HG03354 (cell line): Measurements from ENCODE around the gene PPP1R36.
"Not testable (repeated sequence)": the region's sequence is repeated elsewhere in the genome, so short reads cannot be mapped to it uniquely, and the experiment has no call there.

ENCODE experiments used
- ATAC-seq: cut with Tn5 transposase; IDR thresholded peaks from one replicate; pipeline ENCODE4 v1.9.1; 2021; ENCODE audit warnings: mild to moderate bottlenecking; ENCODE audit not compliant: unreplicated experiment, poor library complexity, severe bottlenecking

Gene PPP1R36

GRCh38 chr14:64604881-64605280 lies 55.1 kb downstream of the PPP1R36 start:
- ATAC-seq: no peak

GRCh38 chr14:64605926-64606685 lies 56.3 kb downstream of the PPP1R36 start:
- ATAC-seq: no peak

GRCh38 chr14:64610049-64610746 lies 60.4 kb downstream of the PPP1R36 start:
- ATAC-seq: no peak

- ATAC-seq: no peak
These were observed 61.7 kb downstream of the PPP1R36 start for GRCh38 chr14:64611358-64612020.

GRCh38 chr14:64612021-64612380 lies 62.2 kb downstream of the PPP1R36 start:
- no peak for ATAC-seq

- ATAC-seq: no peak
These were observed 63.4 kb downstream of the PPP1R36 start for GRCh38 chr14:64612971-64613666.

GRCh38 chr14:64614166-64614565 lies 64.4 kb downstream of the PPP1R36 start:
- no peak for ATAC-seq

- no peak for ATAC-seq
These were observed 65.1 kb downstream of the PPP1R36 start for GRCh38 chr14:64614805-64615391.

GRCh38 chr14:64617872-64618408 lies 68.2 kb downstream of the PPP1R36 start:
- ATAC-seq: not testable (repeated sequence)

- no peak for ATAC-seq
These were observed 71.1 kb downstream of the PPP1R36 start for GRCh38 chr14:64620910-64621309.

- ATAC-seq: no peak
These were observed 73.9 kb downstream of the PPP1R36 start for GRCh38 chr14:64623554-64624165.

GRCh38 chr14:64625386-64626232 lies 75.8 kb downstream of the PPP1R36 start:
- no peak for ATAC-seq

- ATAC-seq: no peak
These were observed 79.2 kb downstream of the PPP1R36 start for GRCh38 chr14:64628940-64629408.

GRCh38 chr14:64630778-64631177 lies 81.0 kb downstream of the PPP1R36 start:
- no peak for ATAC-seq

GRCh38 chr14:64631222-64631621 lies 81.5 kb downstream of the PPP1R36 start:
- ATAC-seq: not testable (repeated sequence)

- no peak for ATAC-seq
These were observed 82.3 kb downstream of the PPP1R36 start for GRCh38 chr14:64632056-64632455.

- no peak for ATAC-seq
These were observed 84.8 kb downstream of the PPP1R36 start for GRCh38 chr14:64634558-64634957.
